ENCODE measurements around the gene RAP1GAP2. TPM values are rescaled to one million over a fixed set of nuclear protein-coding genes. Genes with fewer than 3 reads are reported as not detected.

RAP1GAP2 gene
- polyA plus RNA-seq, 1 experiment, result 4.8 TPM

- DNase-seq (ENCODE audit: low read depth), result no peak
- no peak for TF ChIP-seq CTCF (IDR thresholded peaks at IDR 0.05; ENCODE audit: insufficient read depth, low read depth, low read length)
- H3K4me3 ChIP-seq (ENCODE audit: low read depth, low read length), result no peak overlapping the region
- CTCF ChIA-PET, result interaction anchor here (1.1 kb wide), 1 partner anchor 11 kb away, joined by 3 read pairs; no protein-coding TSS in a partner anchor
- POLR2A ChIA-PET, result no interaction called here
- peaks cover 1% of the 10 kb centered on the region; the same call in 1 of the 2 replicates for H3K36me3 ChIP-seq (ENCODE audit: control insufficient read depth, insufficient read depth, low read length)
- H3K27me3 ChIP-seq (ENCODE audit: control insufficient read depth, insufficient read depth, low read length), result no peaks in the 10 kb centered on the region
These were observed 228.1 kb downstream of the RAP1GAP2 start for GRCh38 chr17:3024346-3024745.

DNA sequence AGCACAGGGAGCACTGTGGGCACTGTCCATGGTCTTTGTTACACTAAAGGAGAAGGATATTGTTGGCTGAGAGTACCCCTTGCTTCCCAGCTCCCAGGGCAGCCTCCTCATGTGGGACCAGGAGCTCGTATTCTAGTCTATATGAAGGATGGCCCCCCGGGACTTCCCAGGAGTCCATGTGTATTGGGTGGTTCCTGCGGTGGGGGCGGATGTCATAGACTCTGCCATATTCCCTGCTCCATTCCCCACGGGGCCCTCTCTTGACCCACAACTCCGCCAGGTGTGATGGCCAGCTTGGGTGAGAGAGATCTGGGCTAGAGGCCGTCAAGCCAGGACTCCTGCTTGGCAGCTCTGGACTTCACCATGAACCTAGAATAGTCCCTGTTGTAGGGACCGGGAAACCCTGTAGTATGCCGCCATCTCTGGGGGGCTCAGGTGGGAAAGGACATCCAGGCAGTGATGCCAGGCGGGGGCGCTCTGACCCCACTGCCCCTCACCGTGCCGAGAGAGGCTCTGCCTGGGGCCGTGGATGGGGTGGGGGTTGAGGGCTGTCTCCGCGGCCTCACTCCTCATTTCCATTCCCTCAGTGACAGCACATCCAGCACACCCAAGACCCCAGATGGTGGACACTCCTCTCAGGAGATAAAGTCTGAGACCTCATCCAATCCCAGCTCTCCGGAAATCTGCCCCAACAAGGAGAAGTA, 229.3 kb downstream of the RAP1GAP2 start:
- TF ChIP-seq CTCF (IDR thresholded peaks at IDR 0.05; ENCODE audit: insufficient read depth, low read depth, low read length), result no peak
- Histone ChIP-seq H3K36me3 (ENCODE audit: control insufficient read depth, insufficient read depth, low read length) (no peaks in the 10 kb centered on the region), H3K27me3 (ENCODE audit: control insufficient read depth, insufficient read depth, low read length) (no peaks in the 10 kb centered on the region), H3K4me3 (ENCODE audit: low read depth, low read length) (no peak overlapping the region)
- ChIA-PET POLR2A (no interaction called here), CTCF (interaction anchor here (0.9 kb wide), 1 partner anchor 12 kb away, joined by 5 read pairs; no protein-coding TSS in a partner anchor)
- DNase-seq (ENCODE audit: low read depth), result no peak

DNA sequence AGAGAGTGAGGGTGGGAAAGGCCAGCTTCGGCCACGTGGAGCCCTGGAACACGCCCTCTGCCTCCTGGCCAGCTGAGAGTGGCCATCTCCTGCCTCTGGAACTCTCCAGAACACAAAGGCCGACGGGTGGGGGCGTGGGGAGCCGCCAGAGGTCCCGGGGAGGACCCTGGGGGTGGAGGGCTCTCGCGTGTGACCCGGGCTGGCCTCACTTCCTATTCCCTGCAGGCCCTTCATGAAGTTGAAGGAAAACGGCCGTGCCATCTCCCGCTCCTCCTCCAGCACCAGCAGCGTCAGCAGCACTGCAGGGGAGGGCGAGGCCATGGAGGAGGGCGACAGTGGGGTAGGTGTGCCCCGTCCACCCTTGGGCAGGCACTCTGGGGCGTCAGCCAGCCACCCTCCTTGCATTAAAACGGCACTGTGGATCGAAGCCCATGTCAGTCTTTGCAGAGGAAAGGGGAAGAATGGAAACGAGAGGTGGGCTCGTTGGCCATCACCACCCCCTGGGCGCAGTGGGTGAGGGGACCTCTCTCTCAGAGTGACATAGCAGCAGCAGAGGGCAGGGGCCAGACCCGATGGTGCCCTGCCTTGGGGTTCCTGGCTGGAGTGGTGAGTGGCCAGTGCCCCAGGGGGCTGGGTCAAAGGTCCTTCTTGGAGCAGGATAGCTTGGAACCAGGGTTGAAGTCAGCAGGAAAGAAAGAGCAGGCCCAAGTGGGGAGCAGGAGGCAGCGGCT, 230.1 kb downstream of the RAP1GAP2 start:
- ChIA-PET POLR2A (no interaction called here), CTCF (interaction anchor here (0.9 kb wide), 1 partner anchor 13 kb away, joined by 5 read pairs; no protein-coding TSS in a partner anchor)
- no peaks in the 10 kb centered on the region for H3K36me3 ChIP-seq (ENCODE audit: control insufficient read depth, insufficient read depth, low read length)
- TF ChIP-seq CTCF (IDR thresholded peaks at IDR 0.05; ENCODE audit: insufficient read depth, low read depth, low read length), result no peak
- no peak overlapping the region for H3K4me3 ChIP-seq (ENCODE audit: low read depth, low read length)
- no peaks in the 10 kb centered on the region for H3K27me3 ChIP-seq (ENCODE audit: control insufficient read depth, insufficient read depth, low read length)
- DNase-seq (ENCODE audit: low read depth), result no peak

- no peak for TF ChIP-seq CTCF (IDR thresholded peaks at IDR 0.05; ENCODE audit: insufficient read depth, low read depth, low read length)
- no peak for DNase-seq (ENCODE audit: low read depth)
- no peak overlapping the region for H3K4me3 ChIP-seq (ENCODE audit: low read depth, low read length)
- POLR2A ChIA-PET, result no interaction called here
- H3K36me3 ChIP-seq (ENCODE audit: control insufficient read depth, insufficient read depth, low read length), result no peaks in the 10 kb centered on the region
- CTCF ChIA-PET, result no interaction called here
- no peaks in the 10 kb centered on the region for H3K27me3 ChIP-seq (ENCODE audit: control insufficient read depth, insufficient read depth, low read length)
These were observed 230.9 kb downstream of the RAP1GAP2 start for GRCh38 chr17:3026856-3027751.
